Prostate gland (tissue), 2 donors: ENCODE data around the gene MLLT10. TPM values are rescaled to one million over a fixed set of nuclear protein-coding genes. Genes with fewer than 3 reads are reported as not detected.
"Not testable (repeated sequence)": the region's sequence is repeated elsewhere in the genome, so short reads cannot be mapped to it uniquely, and the experiment has no call there.

Experiments
- DNase-seq: peaks from one replicate; pipeline ENCODE4 v3.0.0-alpha.2; 2019; ENCODE audit warnings: low spot score
- H3K27ac ChIP-seq, 2 donors: fragments of 200-600 bp; sonication (generic); 2 replicates each; pipeline ENCODE4 v1.5.1; 2017 to 2019
- H3K27me3 ChIP-seq: fragments of 200-600 bp; sonication (generic); replicated peaks from 2 replicates; pipeline ENCODE4 v1.5.1; 2019; ENCODE audit not compliant: insufficient read depth
- H3K36me3 ChIP-seq, 2 donors: fragments of 200-600 bp; sonication (generic); 1 replicate in 1 of 2; 2 replicates in 1 of 2; pipeline versions ENCODE4 v1.5.1 to v1.8.1; 2017 to 2019
- H3K4me1 ChIP-seq: fragments of 200-600 bp; sonication (generic); replicated peaks from 2 replicates; pipeline ENCODE4 v1.5.1; 2019
- H3K4me3 ChIP-seq, 2 donors: fragments of 200-600 bp; sonication (generic); 2 replicates each; pipeline ENCODE4 v1.5.1; 2017 to 2019
- H3K9me3 ChIP-seq: fragments of 200-600 bp; sonication (generic); 2 replicates; pipeline ENCODE4 v1.5.1; 2017
- CTCF ChIP-seq, 4 experiments: fragments of 200-600 bp in 2 of 4; fragments of 450-650 bp in 2 of 4; sonication (generic) in 2 of 4; IDR thresholded peaks; 1 replicate in 3 of 4; 2 replicates in 1 of 4; pipeline ENCODE4 v1.5.1; 2016 to 2019; ENCODE audit warnings: antibody characterized with exemption in 4 of 4, mild to moderate bottlenecking in 2 of 4, moderate library complexity in 2 of 4
- POLR2A ChIP-seq: fragments of 450-650 bp; IDR thresholded peaks from one replicate; pipeline ENCODE4 v1.6.1; 2016; ENCODE audit warnings: antibody characterized with exemption, mild to moderate bottlenecking
- POLR2AphosphoS5 ChIP-seq: sonication (generic); formaldehyde crosslinking; IDR thresholded peaks from one replicate; pipeline ENCODE4 v1.6.1; 2017; ENCODE audit warnings: antibody characterized with exemption
- WGBS: methylation state at CpG from one replicate; pipeline ENCODE4 v1.1.5; 2018; 5-methylcytosine and 5-hydroxymethylcytosine counted together
- intact Hi-C: fragments of 100-400 bp; cut with DNase I; formaldehyde crosslinking; loops from one replicate; pipeline ENCODE4 v1.14.2; 2022
- total RNA-seq, 2 donors: library from RNA; depleted of rRNA; stranded (reverse); fragments of >200 nt; gene quantifications; one replicate each; pipeline ENCODE4 v1.1.0, GENCODE V29; 2016

MLLT10 gene
- total RNA-seq, 2 donors from 2014 or later, result 31.2 to 68.3 TPM

GRCh38 chr10:21584834-21585530, 51.0 kb downstream of the MLLT10 start:
- intact Hi-C loops, result no loop called here
- no peak for TF ChIP-seq POLR2A
- H3K4me3 ChIP-seq, result no peak overlapping the region
- no peaks in the 10 kb centered on the region for H3K4me1 ChIP-seq
- 95% methylated on average over 9 of the region's 9 CpGs for WGBS
- no peak for DNase-seq
- H3K9me3 ChIP-seq, result no peaks in the 10 kb centered on the region
- no peaks in the 10 kb centered on the region for H3K36me3 ChIP-seq
- no peak overlapping the region for H3K27ac ChIP-seq
- no peaks in the 10 kb centered on the region for H3K27me3 ChIP-seq

- no peak overlapping the region for H3K27ac ChIP-seq
- H3K27me3 ChIP-seq, result no peaks in the 10 kb centered on the region
- H3K36me3 ChIP-seq, result no peaks in the 10 kb centered on the region
- no peaks in the 10 kb centered on the region for H3K4me1 ChIP-seq
- TF ChIP-seq POLR2A, result no peak
- no peak for TF ChIP-seq POLR2AphosphoS5
- no peak for TF ChIP-seq CTCF (IDR thresholded peaks at IDR 0.05)
- no peaks in the 10 kb centered on the region for H3K9me3 ChIP-seq
- no peak overlapping the region for H3K4me3 ChIP-seq
- no peak for DNase-seq
- intact Hi-C loops, result no loop called here
These were observed 53.4 kb downstream of the MLLT10 start for GRCh38 chr10:21587391-21587790.

- WGBS, result 85% methylated on average over 7 of the region's 7 CpGs
- H3K27me3 ChIP-seq, DNase-seq: not testable (repeated sequence)
These were observed 54.1 kb downstream of the MLLT10 start for GRCh38 chr10:21588159-21588558.

GRCh38 chr10:21593986-21594385, 60.0 kb downstream of the MLLT10 start:
- no peak for DNase-seq
- Histone ChIP-seq H3K27me3 (no peaks in the 10 kb centered on the region), H3K4me1 (no peaks in the 10 kb centered on the region), H3K27ac (no peak overlapping the region), H3K9me3 (no peaks in the 10 kb centered on the region), H3K4me3 (no peak overlapping the region), H3K36me3 (no peaks in the 10 kb centered on the region)
- TF ChIP-seq CTCF (IDR thresholded peaks at IDR 0.05), result no peak
- no peak for TF ChIP-seq POLR2A
- no peak for TF ChIP-seq POLR2AphosphoS5
- intact Hi-C loops, result no loop called here
- WGBS, result 98% methylated on average over 5 of the region's 5 CpGs

More at GRCh38 chr10:21588159-21588558, 54.1 kb downstream of the MLLT10 start:
- H3K27ac ChIP-seq, H3K36me3 ChIP-seq, intact Hi-C loops, H3K9me3 ChIP-seq, H3K4me3 ChIP-seq, H3K4me1 ChIP-seq: not testable (repeated sequence)

GRCh38 chr10:21599582-21599981, 65.5 kb downstream of the MLLT10 start:
- Histone ChIP-seq H3K4me3 (no peak overlapping the region), H3K27ac (no peak overlapping the region), H3K4me1 (no peaks in the 10 kb centered on the region), H3K9me3 (no peaks in the 10 kb centered on the region), H3K36me3 (no peaks in the 10 kb centered on the region), H3K27me3 (no peaks in the 10 kb centered on the region)
- WGBS, result 95% methylated on average over 2 of the region's 2 CpGs
- intact Hi-C loops, result no loop called here
- DNase-seq, result no peak
- TF ChIP-seq POLR2A, result no peak

GRCh38 chr10:21600804-21601433, 66.9 kb downstream of the MLLT10 start:
- Histone ChIP-seq H3K4me1 (no peaks in the 10 kb centered on the region), H3K9me3 (no peaks in the 10 kb centered on the region), H3K4me3 (no peak overlapping the region), H3K27me3 (no peaks in the 10 kb centered on the region), H3K36me3 (no peaks in the 10 kb centered on the region), H3K27ac (no peak overlapping the region)
- 31% methylated on average over 1 of the region's 1 CpG for WGBS
- DNase-seq, result no peak
- intact Hi-C loops, result no loop called here
- TF ChIP-seq POLR2AphosphoS5 (no peak), POLR2A (no peak), CTCF (IDR thresholded peaks at IDR 0.05) (no peak)
